CD4-positive, alpha-beta T cell treated with Interleukin-1 beta for 1 hour (primary cell): Measurements from ENCODE around the gene EHD1.
A peak's percentile ranks its signal among the peaks of the same experiment; 100 is the strongest.

Source experiments
- DNase-seq, 2 donors: peaks; one replicate each; pipeline ENCODE4 v3.0.0-alpha.2; 2020 to 2022

The EHD1 gene

GRCh38 chr11:64878494-64879243 is at the start of gene EHD1:
TSS of gene EHD1 (minus strand) at chr11:64878621. CDS start at chr11:64878464, 157 bp downstream.
- DNase-seq: peak; percentile 100

GRCh38 chr11:64926689-64927088 is 48.3 kb upstream of the EHD1 start:
- no peak for DNase-seq

GRCh38 chr11:64925536-64926436 is 47.4 kb upstream of the EHD1 start:
- DNase-seq: no peak

GRCh38 chr11:64924910-64925284 is 46.5 kb upstream of the EHD1 start:
- peak in 1 of 2 donors; percentile 16 for DNase-seq

- peak; percentile 90 to 92 for DNase-seq
Measured at GRCh38 chr11:64923944-64924909, 45.8 kb upstream of the EHD1 start, which contains the start of gene PPP2R5B. TSS of gene PPP2R5B (plus strand) at chr11:64924689. CDS start at chr11:64925735, 1,046 bp downstream.

- DNase-seq: no peak
Measured at GRCh38 chr11:64923151-64923661, 44.8 kb upstream of the EHD1 start.

GRCh38 chr11:64921384-64921783 is 43.0 kb upstream of the EHD1 start:
- no peak for DNase-seq

- DNase-seq: no peak
Measured at GRCh38 chr11:64920124-64920523, 41.7 kb upstream of the EHD1 start.

- DNase-seq: no peak
Measured at GRCh38 chr11:64919627-64920026, 41.2 kb upstream of the EHD1 start.

- DNase-seq: no peak
Measured at GRCh38 chr11:64918017-64918416, 39.6 kb upstream of the EHD1 start.

GRCh38 chr11:64917663-64917995 is 39.2 kb upstream of the EHD1 start:
- DNase-seq: no peak

- peak; percentile 99 for DNase-seq
Measured at GRCh38 chr11:64916775-64917662, 38.6 kb upstream of the EHD1 start, which contains the start of gene ATG2A. TSS of gene ATG2A (minus strand) at chr11:64917209. CDS start at chr11:64917135, 74 bp downstream.

- peak; percentile 68 to 76 for DNase-seq
Measured at GRCh38 chr11:64916040-64916774, 37.8 kb upstream of the EHD1 start.

GRCh38 chr11:64915376-64915887 is 37.0 kb upstream of the EHD1 start:
- DNase-seq: no peak

GRCh38 chr11:64914123-64914522 is 35.7 kb upstream of the EHD1 start:
- no peak for DNase-seq

GRCh38 chr11:64913171-64913727 is 34.8 kb upstream of the EHD1 start:
- DNase-seq: no peak

- no peak for DNase-seq
Measured at GRCh38 chr11:64911689-64912088, 33.3 kb upstream of the EHD1 start.

GRCh38 chr11:64911142-64911541 is 32.7 kb upstream of the EHD1 start:
- DNase-seq: no peak

- no peak for DNase-seq
Measured at GRCh38 chr11:64910451-64911093, 32.2 kb upstream of the EHD1 start.
